ENCODE results near the gene USP20. TPM values are rescaled to one million over a fixed set of nuclear protein-coding genes. Genes with fewer than 3 reads are reported as not detected.

The USP20 gene
- polyA plus RNA-seq, 1 donor: 18.3 TPM

DNA sequence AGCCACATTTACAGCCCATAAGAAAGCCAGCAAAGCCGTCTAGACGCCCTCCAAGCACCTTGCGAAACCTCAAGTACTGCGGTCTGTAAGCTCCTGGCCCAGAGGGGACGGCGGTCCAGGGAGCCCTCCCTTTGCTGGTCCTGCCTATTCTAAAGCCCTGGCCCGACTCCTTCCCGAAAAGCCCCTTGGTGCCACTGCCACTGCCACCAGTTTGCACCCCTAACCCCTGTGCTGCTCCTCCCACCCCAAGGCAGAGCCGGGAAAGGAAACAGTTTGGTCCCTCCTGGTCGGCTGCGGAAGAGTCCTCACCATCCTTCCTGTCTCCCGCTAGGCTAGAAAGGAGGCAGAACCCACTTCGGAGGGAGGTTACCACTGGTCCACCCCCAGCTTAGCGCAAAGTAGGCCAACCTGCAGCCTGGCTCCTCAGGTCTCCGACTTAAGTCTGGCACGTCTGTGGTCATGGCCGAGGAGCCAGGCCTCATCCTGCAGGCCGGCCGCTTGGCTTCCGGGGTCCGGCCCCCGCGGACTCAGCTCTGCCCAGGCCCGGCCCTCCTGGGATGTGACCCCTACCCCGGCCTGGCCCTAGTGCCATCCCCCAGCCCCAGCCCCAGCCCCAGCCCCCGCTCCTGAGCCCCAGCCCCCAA, 12.2 kb upstream of the USP20 start:
- no peak for DNase-seq

DNA sequence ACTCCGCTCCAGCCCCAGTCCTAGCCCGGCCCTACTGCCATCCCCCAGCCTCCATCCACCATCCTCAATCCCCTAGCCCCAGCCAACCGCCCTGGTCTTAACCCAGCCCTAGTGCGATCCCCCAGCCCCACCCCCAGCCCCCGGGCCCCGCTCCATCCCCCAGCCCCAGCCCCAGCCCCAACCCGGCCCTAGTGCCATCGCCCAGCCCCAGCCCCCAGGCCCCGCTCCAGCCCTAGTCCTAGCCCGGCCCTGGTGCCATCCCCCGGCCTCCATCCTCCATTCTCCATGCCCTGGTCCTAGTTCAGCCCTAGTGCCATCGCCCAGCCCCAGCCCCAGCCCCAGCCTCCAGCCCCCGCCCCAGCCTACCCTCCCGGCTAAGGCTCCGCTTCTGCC, 11.7 kb upstream of the USP20 start:
- no peak for DNase-seq

DNA sequence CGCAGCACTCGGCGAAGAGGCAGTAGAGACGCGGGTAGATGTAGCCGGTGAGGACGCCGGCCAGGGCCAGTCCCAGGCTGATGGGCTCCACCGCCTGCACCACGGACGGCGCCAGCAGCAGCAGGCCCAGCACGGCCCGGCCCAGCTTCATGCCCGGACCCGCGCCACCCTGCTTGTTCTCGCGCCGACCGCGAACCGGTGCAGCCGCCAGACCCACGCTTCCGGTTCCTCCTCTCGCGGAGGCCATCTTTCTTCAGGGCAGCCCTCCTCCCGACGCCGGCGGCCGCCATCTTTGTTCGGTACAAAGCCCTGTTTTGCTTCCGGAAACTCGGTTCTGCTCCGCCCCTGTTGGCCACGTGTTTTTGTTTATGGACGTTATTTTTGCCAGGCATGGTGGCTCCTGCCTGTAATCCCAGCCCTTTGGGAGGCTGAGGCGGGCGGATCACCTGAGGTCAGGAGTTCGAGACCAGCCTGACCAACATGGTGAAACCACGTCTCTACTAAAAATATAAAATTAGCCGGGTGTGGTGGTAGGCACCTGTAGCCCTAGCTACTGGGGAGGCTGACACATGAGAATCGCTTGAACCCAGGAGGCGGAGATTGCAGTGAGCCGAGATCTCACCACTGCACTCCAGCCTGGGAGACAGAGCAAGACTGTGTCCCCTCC, 11.2 kb upstream of the USP20 start, which contains the start of gene TOR1A:
Gene TOR1A (minus strand): TSS at position 202 of the 667 bp plus-strand sequence. CDS start 51 bp downstream, at position 151.
- DNase-seq: peak; percentile 93

DNA sequence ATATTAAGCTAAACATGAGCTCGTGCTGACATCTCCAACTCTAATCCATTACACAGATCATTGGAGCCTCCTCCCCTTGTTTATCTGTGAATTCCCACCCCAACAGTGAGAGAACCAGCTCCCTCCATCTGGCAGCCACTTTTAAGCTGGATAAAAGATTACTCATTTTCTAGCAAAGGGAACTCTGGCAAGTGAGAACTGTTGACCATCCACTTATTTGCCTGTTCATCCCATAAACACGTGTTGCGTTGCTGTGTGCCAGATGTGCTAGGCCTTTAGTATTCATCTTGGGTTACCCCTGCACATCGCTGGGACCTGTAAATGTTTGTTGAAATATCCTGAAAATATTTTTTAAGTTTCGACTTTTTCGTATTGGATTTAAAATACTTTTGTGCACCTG, 8.9 kb upstream of the USP20 start:
- DNase-seq: no peak

DNA sequence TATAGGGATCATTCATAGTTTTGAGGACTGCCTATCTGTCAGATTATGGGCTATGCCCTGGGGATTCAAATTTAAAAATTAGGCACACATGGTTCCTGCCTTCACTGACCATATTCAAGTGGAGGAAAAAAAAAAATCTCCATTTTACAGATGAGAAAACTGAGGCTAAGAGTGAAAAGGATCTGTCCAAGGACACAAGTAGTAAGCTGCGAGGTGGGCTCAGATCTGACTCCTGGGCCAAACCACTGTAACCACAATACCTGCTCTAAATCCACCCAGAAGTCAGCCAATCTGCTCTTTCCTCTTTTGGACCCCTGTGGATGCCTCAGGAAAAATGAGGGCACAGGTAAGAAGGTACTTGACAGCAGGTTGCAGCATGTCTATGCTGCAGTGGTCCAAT, 8.5 kb upstream of the USP20 start:
- DNase-seq: no peak

DNA sequence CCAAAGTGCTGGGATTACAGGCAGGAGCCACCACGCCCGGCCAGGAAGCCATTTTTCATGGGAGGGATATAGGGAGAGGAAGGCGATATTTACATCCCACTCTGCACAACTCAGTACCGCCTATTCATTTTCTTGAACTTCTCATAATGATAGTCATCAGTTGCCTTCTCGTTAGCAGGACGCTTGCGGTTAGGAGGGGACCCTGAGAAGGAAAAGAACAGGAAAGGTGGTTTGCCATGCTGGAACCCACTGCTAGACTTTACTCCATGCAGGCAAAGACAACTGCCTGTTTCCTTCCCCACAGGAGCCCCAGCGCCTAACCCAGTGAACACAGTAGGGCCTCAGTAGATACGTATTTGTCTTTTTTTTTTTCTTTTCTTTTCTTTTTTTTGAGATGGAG, 7.2 kb upstream of the USP20 start:
- no peak for DNase-seq

DNA sequence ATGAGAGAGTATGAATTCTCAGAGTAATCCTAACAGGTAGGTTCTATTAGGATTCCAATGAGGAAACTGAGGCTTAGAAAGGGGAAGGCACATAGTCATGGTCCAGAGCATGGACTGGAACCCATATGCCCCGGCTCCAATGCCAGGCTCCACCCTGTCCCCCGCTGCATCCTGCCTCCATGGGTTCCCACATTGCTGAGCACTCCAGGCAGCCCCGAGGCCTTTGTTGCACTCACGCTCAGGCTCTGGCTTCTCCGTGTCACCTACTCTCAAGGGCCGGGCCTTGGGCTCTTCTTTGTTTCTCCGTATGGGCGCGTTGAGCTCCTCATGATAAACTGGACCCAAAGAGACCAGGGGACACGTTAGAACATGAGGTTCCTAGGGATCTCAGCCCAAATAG, 6.3 kb upstream of the USP20 start:
- DNase-seq: no peak

DNA sequence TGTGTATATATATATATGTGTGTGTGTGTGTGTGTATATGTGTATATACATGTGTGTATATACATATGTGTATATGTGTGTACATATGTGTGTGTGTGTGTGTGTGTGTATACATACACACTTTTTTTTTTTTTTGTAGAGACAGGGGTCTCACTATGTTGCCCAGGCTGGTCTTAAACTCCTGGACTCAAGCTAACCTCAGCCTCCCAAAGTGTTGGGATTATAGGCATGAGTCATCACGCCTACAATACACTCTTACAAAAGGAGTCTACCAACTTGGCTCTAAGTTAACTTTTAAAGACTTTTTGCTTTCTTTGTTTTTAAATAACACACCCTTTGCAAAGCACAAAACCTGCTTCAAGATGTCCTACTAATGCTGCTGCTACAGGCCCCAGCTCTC, 2.3 kb upstream of the USP20 start:
- no peak for DNase-seq

DNA sequence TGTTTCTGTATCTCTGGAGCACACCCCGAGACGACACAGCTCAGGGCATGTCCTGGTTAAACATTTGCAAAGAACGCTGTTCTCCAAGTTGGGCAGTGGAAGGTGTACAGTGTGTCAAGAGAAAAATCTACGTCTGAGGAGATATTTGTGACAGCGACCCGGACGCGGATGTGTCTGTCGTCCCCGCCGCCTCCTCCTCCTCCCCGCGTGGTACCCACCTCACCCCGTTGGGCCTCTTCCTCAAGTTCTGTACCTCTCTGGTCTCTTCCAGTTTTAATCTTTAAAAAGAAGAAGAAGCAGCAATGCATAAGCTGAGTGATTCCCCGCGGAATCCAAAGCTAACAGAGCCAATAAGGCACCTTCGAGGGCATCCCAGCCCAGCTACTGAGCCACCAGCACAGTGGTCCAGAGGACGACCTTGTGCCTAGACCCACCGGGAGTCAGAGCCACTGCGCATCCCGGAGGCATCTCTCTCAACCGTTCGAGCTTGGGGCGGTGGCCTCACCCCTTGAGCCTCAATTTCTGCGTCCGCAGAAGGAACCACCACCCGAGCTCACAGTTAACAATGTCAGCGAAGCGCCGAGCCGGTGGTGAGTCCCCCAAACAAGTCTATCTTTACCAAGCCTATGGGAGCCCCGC, 650 bp upstream of the USP20 start:
- DNase-seq: no peak

DNA sequence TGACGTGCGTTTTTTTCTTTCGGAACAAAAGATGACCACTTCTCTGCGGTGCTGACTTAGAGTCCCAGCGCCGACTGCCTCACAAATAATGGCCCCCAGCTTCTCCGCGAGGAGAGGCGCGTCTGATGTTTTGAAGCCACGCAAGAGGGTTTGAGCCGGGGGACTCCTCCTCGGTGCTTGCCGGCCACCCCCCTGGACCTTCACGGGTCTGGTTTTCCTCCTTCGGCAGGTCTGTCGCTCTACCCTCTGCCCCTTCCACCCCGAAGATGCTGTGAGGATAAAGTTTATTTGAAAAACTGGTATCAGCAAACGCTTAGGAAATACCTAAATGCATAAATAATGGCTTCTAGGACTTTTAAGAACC, 584 bp downstream of the USP20 start:
- DNase-seq: no peak

DNA sequence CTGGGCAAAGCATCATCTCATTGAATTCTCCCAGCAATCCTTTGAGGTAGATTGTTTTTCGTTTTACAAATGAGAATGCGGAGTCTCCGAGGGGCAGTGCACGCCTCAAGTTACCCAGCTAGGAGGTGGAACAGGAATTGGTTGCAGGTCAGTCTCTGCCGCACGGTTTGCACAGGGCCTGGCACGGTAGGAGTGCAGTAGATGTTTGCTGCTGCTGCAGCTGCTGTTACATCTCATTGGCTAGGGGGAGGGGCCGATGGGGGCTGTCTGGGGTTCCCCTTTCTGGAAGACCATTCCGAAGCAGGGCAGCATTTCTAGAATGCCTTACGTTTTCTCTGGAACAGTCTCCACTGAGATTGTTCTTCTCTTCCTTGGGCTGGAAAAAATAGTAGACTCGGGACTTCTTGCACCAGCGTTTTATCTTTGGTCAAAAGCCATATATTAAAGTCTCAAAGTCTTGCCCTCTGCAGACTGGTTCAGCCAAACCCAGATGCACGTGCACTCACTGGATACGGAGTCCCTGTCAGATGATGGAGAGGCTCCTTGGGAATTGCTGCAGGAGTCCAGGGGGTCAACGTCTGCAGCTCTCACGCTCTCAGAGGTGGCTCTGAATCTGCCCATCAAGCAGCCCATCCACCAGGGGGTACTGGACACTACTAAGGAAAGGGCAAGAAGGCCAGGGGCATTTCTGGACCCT, 1.2 kb downstream of the USP20 start:
- no peak for DNase-seq

DNA sequence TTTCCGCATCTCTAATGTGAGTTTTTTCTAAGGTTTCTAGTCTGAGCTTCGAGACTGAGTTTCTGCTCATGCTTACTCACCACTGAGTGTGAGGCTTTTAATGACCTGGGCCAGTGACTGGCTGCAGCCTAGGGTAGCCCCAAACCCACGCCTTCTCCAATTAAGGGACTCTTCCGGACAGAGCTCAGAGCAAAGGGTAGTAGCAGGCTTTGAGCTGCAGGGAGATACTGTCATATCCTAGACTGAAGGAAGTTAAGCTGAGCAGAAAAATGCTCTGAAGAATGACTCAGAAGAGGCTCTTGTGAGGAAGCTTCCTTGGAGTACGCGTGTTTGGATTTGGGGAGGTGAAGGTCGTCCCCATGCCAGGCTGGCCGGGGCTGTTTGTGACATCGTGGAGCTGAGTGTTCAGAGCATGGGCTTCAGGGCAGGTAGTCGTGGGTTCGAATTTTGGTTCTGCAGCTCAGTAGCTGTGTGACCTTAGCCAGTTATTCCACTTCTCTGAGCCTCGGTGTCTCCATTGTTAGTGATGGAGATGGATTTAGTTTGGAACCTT, 3.5 kb downstream of the USP20 start:
- DNase-seq: no peak

DNA sequence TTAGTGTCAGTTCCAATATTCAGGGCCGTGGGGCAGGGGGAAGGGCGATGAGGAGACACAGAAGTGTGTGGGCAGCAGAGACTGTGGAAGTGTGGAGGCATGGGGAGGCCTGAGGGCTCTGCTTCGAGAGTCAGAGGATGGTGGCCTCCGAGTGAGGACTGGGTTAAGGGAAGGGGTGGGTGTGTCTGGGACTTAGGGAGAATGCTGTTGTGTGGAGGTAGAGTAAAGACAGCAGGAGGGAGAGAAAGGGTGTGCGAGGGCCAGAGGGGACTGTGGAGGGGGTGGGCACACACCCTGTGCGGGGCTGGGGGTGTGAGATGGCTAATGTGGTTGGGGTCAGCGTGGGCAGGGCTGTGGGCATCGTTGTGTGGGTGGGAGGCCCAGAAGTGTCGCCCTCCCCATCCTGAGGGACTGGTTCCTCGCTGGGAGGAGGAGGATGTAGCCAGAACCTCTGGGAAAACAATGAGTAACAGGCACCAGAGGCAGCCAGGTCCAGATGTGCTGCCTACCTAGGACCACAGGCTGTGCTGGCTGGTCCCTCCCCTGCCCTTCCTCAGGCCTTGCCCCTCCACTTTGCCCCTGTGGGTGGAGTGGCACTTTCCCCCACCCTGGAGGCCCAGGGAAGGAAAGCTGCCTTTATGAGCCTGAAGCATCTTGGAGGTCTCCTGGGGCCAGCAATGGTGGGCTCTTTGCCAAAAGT, 4.2 kb downstream of the USP20 start:
- no peak for DNase-seq

DNA sequence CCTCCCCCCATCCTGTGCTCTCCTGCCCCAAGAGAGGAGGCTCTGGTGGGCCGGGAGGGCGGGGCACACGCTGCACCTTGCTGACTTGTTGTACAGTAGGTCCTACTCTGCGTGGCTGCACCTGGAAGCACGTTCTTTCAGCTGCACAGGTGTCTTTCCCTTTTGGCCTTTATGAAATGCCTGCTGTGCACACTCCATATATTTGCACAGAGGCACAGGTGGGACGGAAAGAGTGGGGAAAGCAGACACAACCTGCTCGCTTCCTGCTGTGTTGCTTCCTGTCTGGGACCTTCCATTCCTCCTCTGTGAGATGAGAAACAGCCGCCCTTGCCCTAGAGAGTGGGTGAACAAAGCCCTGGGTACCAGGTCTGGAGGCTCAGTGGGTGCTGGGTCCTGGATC, 4.8 kb downstream of the USP20 start:
- no peak for DNase-seq

DNA sequence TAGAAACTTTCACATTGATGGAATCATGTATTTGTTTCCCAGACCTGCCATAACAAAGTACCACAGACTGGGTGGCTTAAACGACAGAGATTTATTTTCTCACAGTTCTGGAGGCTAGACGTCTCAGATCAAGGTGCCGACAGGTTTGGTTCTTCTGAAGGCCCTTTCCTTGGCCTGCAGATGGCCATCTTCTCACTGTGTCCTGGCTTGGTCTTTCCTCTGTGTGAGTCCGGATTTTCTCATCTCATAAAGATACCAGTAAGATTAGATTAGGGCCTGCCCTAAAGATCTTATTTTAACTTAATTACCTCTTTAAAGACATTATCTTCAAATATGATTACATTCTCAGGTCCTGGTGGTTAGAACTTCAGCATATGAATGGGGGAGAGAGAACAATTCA, 5.8 kb downstream of the USP20 start:
- DNase-seq: no peak

DNA sequence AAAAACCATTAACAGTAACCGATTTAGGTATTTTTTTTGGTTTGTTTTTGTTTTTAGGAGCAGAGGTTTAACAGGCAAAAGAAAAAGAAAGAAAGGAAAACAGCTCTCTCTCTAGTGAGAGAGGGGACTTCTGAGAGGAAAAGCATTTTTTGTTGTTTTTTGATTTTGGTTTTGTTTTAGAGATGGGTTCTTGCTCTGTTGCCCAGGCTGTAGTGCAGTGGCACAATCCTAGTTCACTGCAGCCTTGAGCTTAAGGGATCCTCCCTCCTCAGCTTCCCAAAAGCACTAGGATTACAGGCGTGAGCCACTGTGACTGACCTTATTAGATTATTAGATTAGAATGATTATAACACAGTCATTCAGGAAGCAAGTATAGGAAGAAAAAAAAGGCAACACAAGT, 10.1 kb downstream of the USP20 start:
- no peak for DNase-seq

DNA sequence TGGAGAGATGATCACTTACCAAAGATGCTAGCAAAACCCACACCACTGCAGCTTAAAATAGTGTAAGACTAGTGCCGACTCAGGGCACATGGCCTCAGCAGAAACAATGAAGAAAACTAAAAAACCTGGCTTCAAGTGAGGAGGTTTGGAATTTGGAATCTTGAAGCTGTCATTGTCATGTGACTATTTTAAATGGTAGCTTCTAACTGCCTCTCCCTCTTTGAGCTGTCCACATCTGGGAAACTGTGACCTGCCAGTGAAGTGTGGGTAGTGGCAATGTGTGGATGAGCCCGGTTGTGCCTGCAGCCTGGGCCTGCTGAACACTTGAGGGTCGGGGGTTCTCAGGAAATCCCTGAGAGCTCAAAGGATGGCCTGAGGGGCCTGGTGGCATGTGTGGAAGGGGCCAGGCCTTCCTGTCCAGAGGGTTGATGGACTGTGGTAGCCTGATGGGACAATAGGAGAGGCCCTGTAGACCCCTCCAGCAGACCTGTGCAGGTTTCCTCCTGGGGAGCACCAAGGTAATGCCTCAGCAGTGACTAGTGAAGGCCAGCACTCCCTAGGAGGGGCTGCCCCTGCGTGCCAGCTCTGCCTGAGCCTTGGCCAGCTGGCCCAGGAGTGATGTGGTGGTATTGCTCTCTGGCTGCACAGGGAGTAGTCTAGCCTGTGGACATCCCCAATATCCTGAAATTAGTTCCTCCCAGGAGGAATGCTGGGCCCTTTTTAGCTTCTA, 13.6 kb downstream of the USP20 start:
- DNase-seq: no peak

DNA sequence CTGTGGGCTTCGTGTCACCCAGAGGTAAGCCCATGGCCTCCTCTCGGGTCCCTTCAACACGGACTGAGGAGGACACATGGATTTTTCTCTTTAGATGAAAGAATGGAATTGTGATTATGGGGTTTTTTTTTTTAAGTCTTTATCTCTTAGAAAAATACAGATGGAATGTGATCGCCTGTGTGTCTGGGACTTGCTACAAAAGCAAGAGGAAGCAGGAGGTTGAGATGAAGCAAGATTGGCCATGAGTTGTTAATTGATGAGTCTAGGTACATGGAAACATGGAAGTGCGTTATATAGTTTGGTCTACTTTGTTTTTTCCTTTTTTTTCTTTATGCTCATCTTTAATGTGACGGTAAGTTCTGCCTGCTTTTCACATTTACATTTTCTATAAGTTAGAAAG, 14.6 kb downstream of the USP20 start:
- DNase-seq: no peak

DNA sequence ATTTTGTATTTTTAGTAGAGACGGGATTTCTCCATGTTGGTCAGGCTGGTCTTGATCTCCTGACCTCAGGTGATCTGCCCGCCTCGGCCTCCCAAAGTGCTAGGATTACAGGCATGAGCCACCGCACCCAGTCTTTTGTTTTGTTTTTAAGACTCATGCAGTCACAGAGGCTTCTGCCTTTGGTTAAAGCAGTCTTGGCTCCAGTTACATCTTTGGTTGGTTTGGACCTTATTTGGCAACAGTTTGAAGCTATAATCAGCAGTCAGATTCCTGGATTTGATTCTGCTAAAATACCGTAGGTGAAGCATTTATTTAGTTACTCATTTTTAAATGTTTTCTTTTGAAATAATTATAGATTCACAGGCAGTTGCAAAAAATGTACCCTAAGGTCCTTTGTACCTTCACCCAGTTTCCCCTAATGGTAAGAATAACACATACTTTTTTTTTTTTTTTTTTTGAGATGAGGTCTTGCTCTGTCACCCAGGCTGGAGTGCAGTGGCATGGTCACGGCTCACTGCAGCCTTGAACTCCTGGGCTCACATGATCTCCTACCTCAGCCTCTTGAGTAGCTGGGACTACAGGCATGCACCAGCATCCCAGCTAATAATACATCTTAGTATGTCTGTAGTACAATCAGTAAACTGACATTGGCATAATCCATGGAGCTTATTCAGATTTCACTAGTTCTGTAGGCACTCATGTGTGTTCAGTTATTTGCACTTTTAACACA, 15.7 kb downstream of the USP20 start:
- no peak for DNase-seq

DNA sequence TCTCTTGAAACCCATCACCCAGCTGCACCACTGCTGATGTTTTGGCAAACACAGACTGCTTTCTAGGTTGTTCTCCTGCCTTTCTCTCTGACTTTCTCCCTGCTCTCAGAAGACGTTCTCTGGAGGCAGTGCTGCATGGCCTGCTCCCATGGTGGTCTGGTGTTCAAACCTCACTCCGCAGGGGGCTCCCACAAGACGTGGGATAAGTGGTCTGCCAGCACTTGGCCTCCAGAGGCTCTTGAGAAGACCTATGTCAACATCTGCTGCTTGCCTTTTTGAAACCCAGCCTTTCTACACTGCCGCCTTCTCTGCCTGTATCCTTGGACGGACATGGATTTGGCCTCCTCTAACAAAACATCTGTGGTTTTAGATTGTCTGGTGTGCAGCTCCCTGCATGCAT, 16.6 kb downstream of the USP20 start:
- no peak for DNase-seq

DNA sequence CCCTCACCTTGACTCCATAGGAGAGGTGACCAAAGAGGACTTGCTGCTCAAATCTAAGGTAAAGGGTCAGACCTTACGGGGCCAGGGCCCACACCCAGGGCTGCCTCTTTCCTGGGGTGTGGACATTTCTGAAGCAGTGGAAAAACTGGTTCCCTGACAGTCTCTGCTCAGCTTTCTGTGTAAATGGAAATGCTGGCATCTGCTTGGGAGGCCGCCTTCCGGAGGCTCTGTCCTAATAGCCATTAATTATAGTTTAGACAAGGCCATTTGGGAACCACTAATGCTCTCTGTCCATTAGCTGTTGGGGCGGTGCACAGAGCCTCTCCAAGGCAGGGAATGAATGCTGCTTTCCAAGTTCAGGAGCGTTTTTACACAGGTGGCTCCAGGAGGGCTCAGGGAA, 17.3 kb downstream of the USP20 start:
- DNase-seq: no peak
